HEK293 (cell line): ENCODE results near the gene CCDC57.
A peak's percentile ranks its signal among the peaks of the same experiment; 100 is the strongest.

Experiments used
- CTCF ChIA-PET: fragments of 350-600 bp; formaldehyde crosslinking; extraction: SDS; loops from one replicate; lab custom pipeline; 2021; ENCODE audit warnings: antibody characterized with exemption; lab: Yijun Ruan, JAX
- POLR2A ChIA-PET: fragments of 300-600 bp; formaldehyde crosslinking; extraction: SDS; loops from one replicate; lab custom pipeline; 2020; ENCODE audit warnings: antibody characterized with exemption, inconsistent platforms; lab: Yijun Ruan, JAX
- H3K27ac ChIP-seq: fragments of 200-500 bp; sonication (Bioruptor generic); 2 replicates; pipeline ENCODE4 v1.5.1; 2014; ENCODE audit warnings: low read depth, low read length, control low read depth, inconsistent platforms; ENCODE audit errors: extremely low read depth
- H3K36me3 ChIP-seq, 2 experiments: fragments of 200-500 bp in 1 of 2; sonication (Bioruptor generic) in 1 of 2; 1 replicate in 1 of 2; 2 replicates in 1 of 2; pipeline ENCODE4 v1.5.1; 2014 to 2017; ENCODE audit warnings: inconsistent platforms in 2 of 2, low read length in 2 of 2; ENCODE audit not compliant: control insufficient read depth in 2 of 2, insufficient read depth in 1 of 2
- H3K4me1 ChIP-seq: fragments of 200-500 bp; sonication (Bioruptor generic); 2 replicates; pipeline ENCODE4 v1.5.1; 2014; ENCODE audit warnings: mild to moderate bottlenecking, low read length, inconsistent platforms; ENCODE audit not compliant: control insufficient read depth, insufficient read depth
- H3K4me3 ChIP-seq: 2 replicates; pipeline ENCODE4 v1.5.1; 2011; ENCODE audit warnings: low read depth, mild to moderate bottlenecking, control low read depth, low read length, moderate library complexity
- H3K9me3 ChIP-seq: fragments of 200-500 bp; sonication (Bioruptor generic); 2 replicates; pipeline ENCODE4 v1.5.1; 2014; ENCODE audit warnings: low read depth, low read length, inconsistent platforms; ENCODE audit not compliant: control insufficient read depth, insufficient read depth
- GLIS2 ChIP-seq: fragments of 450-650 bp; formaldehyde crosslinking; IDR thresholded peaks from 2 replicates; pipeline ENCODE4 v1.5.1; 2016; ENCODE audit warnings: missing biosample characterization, missing genetic modification characterization
- KLF8 ChIP-seq: fragments of 450-650 bp; formaldehyde crosslinking; IDR thresholded peaks from 2 replicates; pipeline ENCODE4 v1.5.1; 2016; ENCODE audit warnings: missing biosample characterization, missing genetic modification characterization
- PRDM4 ChIP-seq: fragments of 450-650 bp; formaldehyde crosslinking; IDR thresholded peaks from 2 replicates; pipeline ENCODE4 v1.5.1; 2017; ENCODE audit warnings: missing biosample characterization, missing genetic modification characterization
- ZFP41 ChIP-seq: fragments of 450-650 bp; formaldehyde crosslinking; IDR thresholded peaks from 2 replicates; pipeline ENCODE4 v1.5.1; 2016; ENCODE audit warnings: missing biosample characterization, missing genetic modification characterization, borderline replicate concordance
- ZIC2 ChIP-seq: fragments of 450-650 bp; formaldehyde crosslinking; IDR thresholded peaks from 2 replicates; pipeline ENCODE4 v1.5.1; 2016; ENCODE audit warnings: missing biosample characterization, missing genetic modification characterization
- ZNF174 ChIP-seq: fragments of 450-650 bp; formaldehyde crosslinking; IDR thresholded peaks from 2 replicates; pipeline ENCODE4 v1.5.0; 2017; ENCODE audit warnings: missing biosample characterization, mild to moderate bottlenecking, missing genetic modification characterization
- ZNF19 ChIP-seq: fragments of 450-650 bp; formaldehyde crosslinking; IDR thresholded peaks from 2 replicates; pipeline ENCODE4; 2016; ENCODE audit warnings: missing biosample characterization, missing genetic modification characterization, low read depth
- ZSCAN5A ChIP-seq: fragments of 450-650 bp; formaldehyde crosslinking; IDR thresholded peaks from 2 replicates; pipeline ENCODE4 v1.5.1; 2016; ENCODE audit warnings: missing biosample characterization, missing genetic modification characterization
- ZXDB ChIP-seq: fragments of 450-650 bp; formaldehyde crosslinking; IDR thresholded peaks from 2 replicates; pipeline ENCODE4 v1.5.1; 2016; ENCODE audit warnings: missing biosample characterization, missing genetic modification characterization

The CCDC57 gene

GRCh38 chr17:82086941-82087906 lies 125.4 kb downstream of the CCDC57 start (continued):
- TF ChIP-seq ZSCAN5A (tag by site-specific recombination) (no peak), ZFP41 (tag by site-specific recombination) (no peak), ZNF19 (tag by site-specific recombination) (no peak), PRDM4 (tag by site-specific recombination) (no peak)
- TF ChIP-seq, all 188 proteins: peak for 0

- no peak overlapping the region for H3K4me3 ChIP-seq
- ChIA-PET POLR2A (interaction anchor here (0.8 to 1.5 kb wide), 5 partner anchors 9 to 49 kb away, joined by 3 to 5 read pairs (median 4); partner anchors contain the start of gene DCXR), CTCF (interaction anchor here (0.6 kb wide), 1 partner anchor 12 kb away, joined by 3 read pairs; no protein-coding TSS in a partner anchor)
- peak overlapping the region; percentile 37; the same call in 1 of the 2 replicates for H3K27ac ChIP-seq
- no peaks in the 10 kb centered on the region for H3K9me3 ChIP-seq
- H3K36me3 ChIP-seq: peaks cover 24 to 100% of the 10 kb centered on the region in 2 experiments; a peak in 2 of 3 replicates
- H3K4me1 ChIP-seq: no peaks in the 10 kb centered on the region
- peak; percentile 36; the same call in 1 of the 2 replicates for TF ChIP-seq ZIC2 (tag by site-specific recombination)
- no peak for TF ChIP-seq ZXDB (tag by site-specific recombination)
Observed at GRCh38 chr17:82085931-82086764, 126.5 kb downstream of the CCDC57 start.

- H3K4me1 ChIP-seq: no peaks in the 10 kb centered on the region
- H3K36me3 ChIP-seq: peaks cover 20 to 100% of the 10 kb centered on the region in 2 experiments; a peak in 2 of 3 replicates
- 0 out of 2 replicates have a peak overlapping the region, but pooled peaks have one; percentile 24 for H3K27ac ChIP-seq
- CTCF ChIA-PET: interaction anchor here (0.6 kb wide), 1 partner anchor 11 kb away, joined by 3 read pairs; no protein-coding TSS in a partner anchor
- H3K4me3 ChIP-seq: no peak overlapping the region
- H3K9me3 ChIP-seq: no peaks in the 10 kb centered on the region
- POLR2A ChIA-PET: interaction anchor here (1.2 to 1.4 kb wide), 2 partner anchors 14 to 48 kb away, joined by 3 read pairs; partner anchors contain the start of gene DCXR
- TF ChIP-seq ZNF174 (no peak), KLF8 (tag by site-specific recombination) (peak; percentile 73; the same call in 1 of the 2 replicates), GLIS2 (peak; percentile 33; the same call in 1 of the 2 replicates)
Observed at GRCh38 chr17:82085031-82085861, 127.4 kb downstream of the CCDC57 start.
